HG03159 (cell line): ENCODE measurements around the gene GATA6.

Experiments used
- ATAC-seq: cut with Tn5 transposase; IDR thresholded peaks from one replicate; pipeline ENCODE4 v1.9.1; 2021; ENCODE audit warnings: mild to moderate bottlenecking, moderate library complexity; ENCODE audit not compliant: unreplicated experiment

The GATA6 gene

GRCh38 chr18:22166069-22166950, 3.1 kb upstream of the GATA6 start:
- no peak for ATAC-seq

DNA sequence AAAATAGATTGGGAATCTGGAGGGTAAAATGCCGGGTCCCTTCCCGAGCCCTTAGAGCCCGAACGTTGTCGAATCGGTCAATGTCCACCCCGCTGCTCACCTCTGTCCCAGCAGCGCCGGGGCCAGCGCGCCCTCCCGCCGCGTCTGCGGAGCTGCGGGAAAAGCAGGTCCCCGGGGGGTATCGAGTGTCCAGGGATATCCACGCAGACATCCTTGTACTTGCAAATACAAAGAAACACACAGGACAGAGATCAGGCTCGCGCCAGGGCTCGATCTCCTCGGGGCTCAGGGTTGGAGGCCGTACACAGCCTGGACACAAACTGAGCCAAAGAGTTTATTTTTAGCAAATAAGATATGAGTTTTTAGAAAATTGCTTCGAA, 2.3 kb upstream of the GATA6 start:
- ATAC-seq, result no peak

- ATAC-seq, result no peak
Measured at GRCh38 chr18:22167471-22168241, 1.7 kb upstream of the GATA6 start.

DNA sequence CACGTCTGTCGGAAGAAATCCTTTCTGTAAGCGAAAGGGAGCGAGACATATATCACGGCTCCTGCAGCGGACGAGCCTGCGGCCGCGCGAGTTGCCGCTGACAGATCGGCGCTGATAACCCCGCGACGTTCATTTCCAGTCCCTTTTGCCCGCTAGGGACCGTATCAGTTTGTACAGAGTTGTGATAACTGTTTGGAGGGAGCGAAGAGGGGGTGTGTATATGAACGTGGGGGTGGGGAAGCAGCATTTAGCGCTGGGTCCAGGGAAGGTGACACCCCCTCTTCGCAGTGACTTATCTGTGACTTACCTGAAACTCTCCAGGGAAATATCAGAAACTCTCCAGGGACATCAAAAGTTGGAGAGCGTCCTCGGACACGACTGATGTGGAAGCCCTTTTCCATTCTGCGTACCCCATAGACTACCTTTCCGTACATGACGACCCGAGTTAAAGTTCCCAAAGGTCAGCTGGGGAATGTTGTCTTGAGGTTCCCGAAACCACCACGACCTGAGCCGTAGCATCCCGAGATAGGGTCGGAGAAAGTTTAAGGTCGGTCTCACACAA, 948 bp upstream of the GATA6 start:
- no peak for ATAC-seq

- no peak for ATAC-seq
Measured at GRCh38 chr18:22169889-22170420, 566 bp downstream of the GATA6 start.

- no peak for ATAC-seq
Measured at GRCh38 chr18:22170421-22171257, 1.2 kb downstream of the GATA6 start.

DNA sequence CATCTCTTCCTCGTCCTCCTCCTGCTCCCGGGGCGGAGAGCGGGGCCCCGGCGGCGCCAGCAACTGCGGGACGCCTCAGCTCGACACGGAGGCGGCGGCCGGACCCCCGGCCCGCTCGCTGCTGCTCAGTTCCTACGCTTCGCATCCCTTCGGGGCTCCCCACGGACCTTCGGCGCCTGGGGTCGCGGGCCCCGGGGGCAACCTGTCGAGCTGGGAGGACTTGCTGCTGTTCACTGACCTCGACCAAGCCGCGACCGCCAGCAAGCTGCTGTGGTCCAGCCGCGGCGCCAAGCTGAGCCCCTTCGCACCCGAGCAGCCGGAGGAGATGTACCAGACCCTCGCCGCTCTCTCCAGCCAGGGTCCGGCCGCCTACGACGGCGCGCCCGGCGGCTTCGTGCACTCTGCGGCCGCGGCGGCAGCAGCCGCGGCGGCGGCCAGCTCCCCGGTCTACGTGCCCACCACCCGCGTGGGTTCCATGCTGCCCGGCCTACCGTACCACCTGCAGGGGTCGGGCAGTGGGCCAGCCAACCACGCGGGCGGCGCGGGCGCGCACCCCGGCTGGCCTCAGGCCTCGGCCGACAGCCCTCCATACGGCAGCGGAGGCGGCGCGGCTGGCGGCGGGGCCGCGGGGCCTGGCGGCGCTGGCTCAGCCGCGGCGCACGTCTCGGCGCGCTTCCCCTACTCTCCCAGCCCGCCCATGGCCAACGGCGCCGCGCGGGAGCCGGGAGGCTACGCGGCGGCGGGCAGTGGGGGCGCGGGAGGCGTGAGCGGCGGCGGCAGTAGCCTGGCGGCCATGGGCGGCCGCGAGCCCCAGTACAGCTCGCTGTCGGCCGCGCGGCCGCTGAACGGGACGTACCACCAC, 2.1 kb downstream of the GATA6 start:
- ATAC-seq, result no peak

DNA sequence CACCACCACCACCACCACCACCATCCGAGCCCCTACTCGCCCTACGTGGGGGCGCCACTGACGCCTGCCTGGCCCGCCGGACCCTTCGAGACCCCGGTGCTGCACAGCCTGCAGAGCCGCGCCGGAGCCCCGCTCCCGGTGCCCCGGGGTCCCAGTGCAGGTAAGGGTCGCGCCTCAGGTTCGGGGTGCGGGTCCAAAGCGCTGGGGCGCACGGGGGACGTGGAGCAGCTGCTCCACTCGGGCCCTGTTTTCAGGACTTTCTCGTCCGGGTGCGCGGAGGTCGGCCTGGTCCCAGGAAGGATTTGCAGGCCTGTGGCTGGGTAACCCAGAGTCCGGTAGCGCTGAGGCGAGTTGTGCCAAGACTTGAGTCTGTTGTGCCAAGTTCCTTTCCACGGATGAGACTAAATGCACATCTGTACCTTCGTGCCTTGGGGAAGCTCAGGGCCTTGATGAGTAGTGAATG, 2.8 kb downstream of the GATA6 start:
- ATAC-seq, result no peak

GRCh38 chr18:22172594-22173049, 3.2 kb downstream of the GATA6 start:
- no peak for ATAC-seq

- ATAC-seq, result no peak
Measured at GRCh38 chr18:22173221-22173927, 4.0 kb downstream of the GATA6 start.

- no peak for ATAC-seq
Measured at GRCh38 chr18:22173928-22174301, 4.5 kb downstream of the GATA6 start.

- ATAC-seq, result no peak
Measured at GRCh38 chr18:22174341-22175145, 5.2 kb downstream of the GATA6 start.

- ATAC-seq, result no peak
Measured at GRCh38 chr18:22175346-22175745, 6.0 kb downstream of the GATA6 start.

DNA sequence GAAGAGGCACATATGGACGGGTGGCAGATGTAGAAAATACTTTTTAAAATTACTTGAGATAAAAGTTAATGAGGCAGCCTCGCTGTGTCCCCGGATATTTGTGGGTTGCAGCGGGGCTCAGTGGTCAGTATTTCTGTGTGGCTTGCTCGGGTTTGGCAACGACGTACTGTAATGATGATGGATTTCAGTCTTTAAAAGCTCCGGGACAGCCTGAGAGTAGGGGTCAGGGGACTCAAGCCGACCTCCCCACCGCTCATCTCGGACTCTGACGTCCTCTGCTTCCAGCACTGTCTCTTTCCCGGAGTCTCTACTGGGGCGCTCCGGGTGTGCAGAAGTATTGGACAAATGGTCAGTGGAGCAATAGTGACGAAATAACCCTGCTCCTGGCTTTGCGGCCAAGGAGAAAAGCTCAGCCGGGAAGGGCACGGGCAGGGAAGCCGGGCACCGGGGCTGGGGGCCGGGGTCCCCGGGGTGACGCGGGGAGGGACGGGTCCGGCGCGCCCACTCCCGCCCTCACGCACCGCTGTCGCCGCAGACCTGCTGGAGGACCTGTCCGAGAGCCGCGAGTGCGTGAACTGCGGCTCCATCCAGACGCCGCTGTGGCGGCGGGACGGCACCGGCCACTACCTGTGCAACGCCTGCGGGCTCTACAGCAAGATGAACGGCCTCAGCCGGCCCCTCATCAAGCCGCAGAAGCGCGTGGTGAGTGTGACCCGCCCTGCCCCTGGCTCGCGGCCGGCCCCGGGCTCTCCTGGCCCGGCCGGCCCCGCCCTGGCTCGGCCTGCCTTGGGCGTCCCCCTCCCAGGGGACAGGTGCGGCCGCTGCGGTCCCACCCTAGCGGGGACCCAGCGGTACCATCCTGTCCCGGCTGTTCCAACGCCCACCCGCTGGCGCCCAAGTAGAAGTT, 7.3 kb downstream of the GATA6 start:
- no peak for ATAC-seq

- ATAC-seq, result no peak
Measured at GRCh38 chr18:22177327-22177871, 8.0 kb downstream of the GATA6 start.

- no peak for ATAC-seq
Measured at GRCh38 chr18:22179174-22179573, 9.8 kb downstream of the GATA6 start.

- ATAC-seq, result no peak
Measured at GRCh38 chr18:22179631-22180030, 10.2 kb downstream of the GATA6 start.
